Motor neuron (in vitro differentiated cells): ENCODE data around the gene ABCC8. TPM values are rescaled to one million over a fixed set of nuclear protein-coding genes. Genes with fewer than 3 reads are reported as not detected.

Experiments
- ATAC-seq, 8 experiments: fragments of 200-7000 bp; cut with Tn5 transposase; replicated peaks in 6 of 8; 2 replicates each; pipeline ENCODE4 v1.8.0; 2021; ENCODE audit warnings: mild to moderate bottlenecking in 8 of 8, moderate library complexity in 8 of 8
- H3K27ac ChIP-seq, 2 donors: fragments of 250-450 bp; sonication (Bioruptor Pico); 2 replicates each; pipeline ENCODE4 v1.9.0; 2021; ENCODE audit warnings: antibody characterized with exemption in 2 of 2, mild to moderate bottlenecking in 2 of 2, moderate library complexity in 1 of 2
- H3K4me1 ChIP-seq, 2 donors: fragments of 250-450 bp; sonication (Bioruptor Pico); replicated peaks in 1 of 2; 2 replicates each; pipeline ENCODE4 v1.6.1; 2021; ENCODE audit warnings: antibody characterized with exemption in 2 of 2, mild to moderate bottlenecking in 2 of 2, moderate library complexity in 1 of 2
- H3K4me3 ChIP-seq, 5 donors: fragments of 250-450 bp; sonication (Bioruptor Pico); 2 replicates each; pipeline ENCODE4 v1.9.0; 2021; ENCODE audit warnings: antibody characterized with exemption in 5 of 5, mild to moderate bottlenecking in 5 of 5, moderate library complexity in 4 of 5
- WGBS, 10 experiments: fragments of 450-650 bp; shearing (Covaris generic); methylation state at CpG; one replicate each; pipeline ENCODE4 v1.0.0; 2022; 5-methylcytosine and 5-hydroxymethylcytosine counted together
- in situ Hi-C, 9 experiments: fragments of 400-800 bp; cut with MboI; loops; one replicate each; pipeline ENCODE4 v1.15.0; 2021; ENCODE audit warnings: low sequenced_read_pairs in 9 of 9, low pct_unique_long_range_greater_than_20kb in 2 of 9; ENCODE audit not compliant: unreplicated experiment in 9 of 9
- total RNA-seq, 8 experiments: library from RNA; unstranded; fragments of 300-600 nt; gene quantifications; 2 replicates each; pipeline versions ENCODE4 v1.2.3 to v1.2.4, GENCODE V29; 2022

Gene ABCC8
- total RNA-seq, 8 experiments from 2014 or later = 0.18 to 11.8 (median 3.8) TPM

DNA sequence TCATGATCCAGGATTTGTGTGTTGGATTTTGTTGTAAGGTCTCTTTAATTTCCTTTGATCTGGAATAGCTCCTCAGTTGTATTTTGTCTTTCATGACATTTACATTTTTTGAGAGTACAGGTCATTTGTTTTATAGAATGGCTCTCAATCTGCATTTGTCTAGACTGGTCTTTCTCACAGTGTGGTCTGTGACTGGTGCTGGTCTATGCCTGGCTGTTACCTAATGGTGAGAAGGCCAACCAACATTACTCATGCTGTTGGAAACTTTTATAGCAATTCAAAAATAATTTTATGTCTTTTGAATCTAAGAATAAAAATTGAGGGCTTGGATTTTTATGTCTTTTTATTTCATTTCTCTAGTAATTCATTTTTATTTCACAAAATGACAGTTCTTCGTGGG, 129.0 kb downstream of the ABCC8 start:
- Histone ChIP-seq H3K27ac (no peak overlapping the region), H3K4me1 (no peaks in the 10 kb centered on the region), H3K4me3 (no peak overlapping the region)
- 0 to 60% (median 50%) methylated on average over 1 of the region's 1 CpG; no CpG with 5 or more reads in 1 of the 10 experiments for WGBS, 10 experiments
- in situ Hi-C loops = no loop called here
- ATAC-seq = no peak

GRCh38 chr11:17343907-17344306, 132.7 kb downstream of the ABCC8 start:
- WGBS, 10 experiments = 0 to 82% (median 60%) methylated on average over 1 of the region's 1 CpG; no CpG with 5 or more reads in 3 of the 10 experiments

DNA sequence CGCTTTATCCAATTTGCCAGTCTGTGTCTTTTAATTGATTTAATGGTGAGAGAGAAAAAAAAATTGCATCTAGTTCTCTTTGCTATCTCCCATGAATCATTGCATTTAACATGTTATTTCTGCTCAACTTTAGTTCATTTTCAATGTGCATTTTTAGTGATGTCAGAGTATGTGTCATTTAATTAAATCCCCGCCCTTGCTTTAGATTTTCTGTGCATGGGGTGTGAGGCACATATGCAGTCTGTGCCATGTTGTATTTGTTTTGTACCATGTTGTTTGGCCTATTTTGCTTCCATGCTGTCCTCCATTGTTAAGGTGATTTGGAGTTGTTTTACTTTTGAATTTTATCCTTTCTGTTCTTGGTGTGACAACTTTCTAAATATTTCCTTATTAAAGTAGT, 133.4 kb downstream of the ABCC8 start:
- no peak overlapping the region for H3K27ac ChIP-seq
- H3K4me3 ChIP-seq = no peak overlapping the region
- 0 to 100% (median 88%) methylated on average over 1 to 2 of the region's 2 CpGs; no CpG with 5 or more reads in 1 of the 10 experiments for WGBS, 10 experiments
- ATAC-seq = peak in 3 of 8 experiments; percentile 59 to 80 (median 78)
- H3K4me1 ChIP-seq = no peaks in the 10 kb centered on the region
- in situ Hi-C loops = no loop called here

More at GRCh38 chr11:17343907-17344306, 132.7 kb downstream of the ABCC8 start:
- no peak overlapping the region for H3K4me3 ChIP-seq
- no peaks in the 10 kb centered on the region for H3K4me1 ChIP-seq
- no peak overlapping the region for H3K27ac ChIP-seq
- in situ Hi-C loops = no loop called here
- ATAC-seq = peak in 3 of 8 experiments; percentile 62 to 99 (median 98)

Other genes starting within 250 kb of the ABCC8 start
- gene NUCB2, start 200.1 kb downstream of the ABCC8 start, total RNA-seq = 100 to 1,000 TPM in 1 of 8 experiments, 10 to 100 TPM in 7; 26.8 to 151 (median 79.9) TPM
- 10 to 100 TPM in 5 of 8 experiments, 1 to 10 TPM in 3; 5.6 to 41.7 (median 11.1) TPM for gene NCR3LG1, start 125.0 kb downstream of the ABCC8 start, total RNA-seq
- gene KCNJ11, start 88.2 kb downstream of the ABCC8 start, total RNA-seq = 1 to 10 TPM in 5 of 8 experiments, under 1 TPM in 2, not detected in 1; 0.15 to 4.1 (median 2.1) TPM
- under 1 TPM in 5 of 8 experiments, not detected in 3; 0.11 to 1.00 (median 0.51) TPM for gene USH1C, start 67.6 kb upstream of the ABCC8 start, total RNA-seq
- under 1 TPM in 6 of 8 experiments, not detected in 2; 0.09 to 0.49 (median 0.14) TPM for gene OTOG, start 70.4 kb upstream of the ABCC8 start, total RNA-seq
- under 1 TPM in 5 of 8 experiments, not detected in 3; 0.11 to 0.62 (median 0.20) TPM for gene MYOD1, start 242.7 kb upstream of the ABCC8 start, total RNA-seq